Activated gamma-delta T cell treated with Interleukin-2 at 50 U/mL for 16 hours (primary cell): ENCODE data around the gene HOXD11.

Experiments used
- DNase-seq: peaks from one replicate; pipeline ENCODE4 v3.0.0-alpha.2; 2020

HOXD11 gene

GRCh38 chr2:176136374-176137251 lies 29.5 kb downstream of the HOXD11 start:
- DNase-seq = no peak

DNA sequence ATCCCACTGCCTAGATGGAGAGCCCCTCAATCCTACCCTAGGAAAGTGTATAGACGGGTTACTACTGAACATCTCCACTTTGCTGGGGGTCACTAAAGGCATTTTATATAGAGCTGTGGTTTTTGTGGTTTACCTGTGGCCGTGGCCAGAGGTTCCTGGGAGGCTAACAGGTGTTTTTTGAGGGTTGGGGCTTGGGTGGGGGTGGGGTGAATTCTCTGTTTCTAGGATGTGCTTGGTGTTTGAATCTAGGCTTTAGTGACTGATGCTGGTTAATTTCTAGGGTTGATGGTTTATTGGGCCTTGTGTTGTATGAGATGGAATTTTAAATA lies 30.1 kb downstream of the HOXD11 start:
- DNase-seq = no peak

DNA sequence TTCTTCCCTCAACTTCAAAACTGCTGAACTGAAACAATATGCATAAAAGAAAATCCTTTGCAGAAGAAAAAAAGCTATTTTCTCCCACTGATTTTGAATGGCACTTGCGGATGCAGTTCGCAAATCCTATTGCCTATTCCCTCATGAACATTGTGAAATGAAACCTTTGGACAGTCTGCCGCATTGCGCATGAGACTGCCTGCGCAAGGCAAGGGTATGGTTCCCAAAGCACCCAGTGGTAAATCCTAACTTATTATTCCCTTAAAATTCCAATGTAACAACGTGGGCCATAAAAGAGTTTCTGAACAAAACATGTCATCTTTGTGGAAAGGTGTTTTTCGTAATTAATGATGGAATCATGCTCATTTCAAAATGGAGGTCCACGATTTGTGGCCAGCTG lies 30.8 kb downstream of the HOXD11 start:
- no peak for DNase-seq

- no peak for DNase-seq
These were observed 31.4 kb downstream of the HOXD11 start for GRCh38 chr2:176138526-176138922.

GRCh38 chr2:176138923-176139660 lies 32.0 kb downstream of the HOXD11 start:
- no peak for DNase-seq

DNA sequence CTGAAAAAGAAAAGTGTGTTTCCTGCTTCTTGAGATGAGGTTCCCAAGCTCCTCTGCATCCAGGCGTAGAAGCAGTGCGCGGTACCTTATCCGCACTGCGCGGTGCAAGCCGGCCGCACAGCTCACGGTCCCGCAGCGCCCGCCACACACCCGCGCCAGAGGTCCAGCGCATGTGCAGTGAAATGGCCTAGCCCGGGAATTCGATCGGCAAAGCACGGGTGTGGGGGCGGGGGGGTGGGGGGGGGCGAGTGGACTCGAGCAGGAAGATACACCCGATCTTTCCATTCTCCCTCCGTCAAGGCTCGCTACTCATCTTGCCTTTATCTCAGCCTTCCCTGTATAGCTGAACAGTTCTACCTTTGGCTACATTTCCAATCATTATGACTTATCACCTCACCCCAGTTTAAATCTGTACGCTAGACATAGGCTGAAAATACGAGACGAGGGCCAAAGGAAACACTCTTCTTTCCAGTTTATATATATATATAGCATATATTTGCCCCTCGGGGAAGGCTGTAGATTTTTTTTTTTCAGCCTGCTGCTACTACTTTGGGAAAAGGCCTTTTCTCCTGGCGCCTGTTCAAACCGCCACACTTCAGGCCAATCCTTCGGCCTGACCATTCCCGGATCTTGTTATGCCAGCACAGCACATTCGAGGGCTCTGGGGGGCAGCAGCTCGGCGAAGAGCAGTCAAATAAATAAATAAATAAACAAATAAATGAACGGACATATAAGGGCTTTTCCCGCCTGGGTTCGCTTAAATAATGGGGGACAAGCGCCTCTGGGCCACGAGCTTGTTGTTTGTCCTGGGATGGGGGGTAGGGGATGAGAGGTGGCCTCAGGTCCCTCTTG lies 32.8 kb downstream of the HOXD11 start:
- no peak for DNase-seq

GRCh38 chr2:176140513-176141317 lies 33.6 kb downstream of the HOXD11 start:
- DNase-seq = peak; percentile 46

DNA sequence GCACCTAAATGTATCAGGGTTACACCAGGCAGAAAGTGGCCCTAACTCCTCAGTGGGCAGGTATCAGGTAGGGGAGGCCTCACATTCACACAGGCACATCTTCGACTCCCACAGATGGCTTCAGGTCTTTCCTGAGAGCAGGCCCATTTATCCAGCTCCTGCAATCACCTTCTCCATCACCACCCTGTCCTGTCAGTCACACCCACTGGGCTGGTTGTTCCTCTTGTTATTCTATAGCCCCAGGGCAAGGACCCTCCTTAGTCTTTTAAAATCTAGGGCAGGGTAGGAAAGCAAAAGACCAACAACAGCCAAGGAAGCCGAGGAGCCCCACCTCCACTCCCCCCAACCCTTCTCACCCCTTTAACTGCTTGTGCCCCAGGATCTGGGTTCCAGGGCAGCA lies 35.2 kb downstream of the HOXD11 start:
- no peak for DNase-seq

DNA sequence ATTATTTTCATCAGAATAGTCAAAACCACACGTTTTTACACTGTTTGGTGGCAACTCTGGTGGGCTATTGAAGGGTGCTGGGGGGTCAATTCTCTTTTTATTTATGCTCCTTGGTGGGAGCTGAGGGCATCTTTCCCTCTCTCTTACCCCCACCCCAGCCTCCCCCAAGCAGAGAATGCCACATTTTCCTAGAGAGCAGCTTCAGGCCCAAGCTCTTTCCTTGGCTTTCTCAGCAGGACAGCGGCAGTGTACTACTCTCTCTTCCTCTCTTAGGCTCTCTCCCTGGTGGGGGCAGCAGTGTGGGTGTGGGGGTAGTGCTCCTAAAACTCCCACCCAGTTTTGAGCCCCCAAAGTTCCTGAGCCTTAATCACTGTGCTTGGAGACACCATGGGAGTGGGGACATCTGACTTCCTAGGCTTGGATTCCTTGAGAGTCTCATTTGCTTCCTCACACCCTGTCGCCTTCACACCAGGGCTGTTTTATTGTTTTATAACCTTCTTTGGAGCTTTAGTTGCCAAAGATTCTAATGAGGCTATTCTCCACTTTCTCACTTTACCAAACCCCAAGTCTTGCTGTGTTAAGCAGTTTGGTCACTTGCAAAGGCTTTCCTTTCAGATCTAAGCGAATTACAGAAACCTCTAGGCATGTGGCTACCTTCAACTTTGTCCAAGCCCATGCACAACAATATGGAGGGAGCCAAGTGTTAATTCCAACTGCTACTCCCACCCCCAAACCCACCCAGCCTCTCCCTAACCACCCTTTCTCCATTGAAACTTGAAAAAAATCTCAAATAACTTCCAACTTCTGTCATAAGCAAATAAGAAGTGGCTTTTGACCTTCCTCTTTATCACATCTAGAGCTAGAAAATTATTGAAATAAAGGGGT lies 38.2 kb downstream of the HOXD11 start:
- DNase-seq = no peak

- DNase-seq = no peak
These were observed 39.0 kb downstream of the HOXD11 start for GRCh38 chr2:176146101-176146500.

GRCh38 chr2:176146645-176147044 lies 39.6 kb downstream of the HOXD11 start:
- DNase-seq = no peak

- no peak for DNase-seq
These were observed 40.2 kb downstream of the HOXD11 start for GRCh38 chr2:176147210-176147799.

DNA sequence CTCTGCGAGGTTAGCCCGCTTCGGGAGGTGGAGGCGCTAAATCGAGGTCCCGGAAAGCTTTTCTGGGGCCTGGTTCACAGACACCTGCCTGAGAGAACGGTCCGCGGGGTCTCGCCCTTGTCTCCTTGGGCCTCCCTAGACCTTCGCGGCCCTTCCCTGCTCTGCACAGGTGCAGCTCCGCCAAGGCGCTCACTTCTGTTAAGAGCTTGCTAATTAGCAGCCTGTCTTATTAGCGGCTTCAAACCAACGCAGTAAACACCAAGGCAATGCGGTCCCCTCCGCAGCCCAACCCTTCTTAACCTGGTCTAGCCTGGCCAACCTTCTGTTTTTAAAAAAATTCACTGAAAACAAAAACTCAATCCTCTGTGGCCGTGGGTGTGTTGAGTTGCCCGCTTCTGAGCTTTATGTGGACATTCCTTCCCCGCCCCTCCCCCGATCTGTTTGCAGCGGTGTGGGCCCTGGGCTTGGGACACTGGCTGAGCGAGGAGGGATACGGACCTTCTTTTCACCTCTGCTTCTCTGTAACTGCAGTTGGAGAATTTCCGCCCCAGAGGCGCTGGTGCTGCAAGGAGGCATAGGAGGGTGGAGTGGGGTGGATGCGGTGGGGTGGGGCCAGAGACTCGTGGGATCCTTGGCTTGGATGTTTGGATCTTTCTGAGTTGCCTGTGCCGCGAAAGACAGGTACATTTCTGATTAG lies 40.9 kb downstream of the HOXD11 start:
- DNase-seq = no peak

DNA sequence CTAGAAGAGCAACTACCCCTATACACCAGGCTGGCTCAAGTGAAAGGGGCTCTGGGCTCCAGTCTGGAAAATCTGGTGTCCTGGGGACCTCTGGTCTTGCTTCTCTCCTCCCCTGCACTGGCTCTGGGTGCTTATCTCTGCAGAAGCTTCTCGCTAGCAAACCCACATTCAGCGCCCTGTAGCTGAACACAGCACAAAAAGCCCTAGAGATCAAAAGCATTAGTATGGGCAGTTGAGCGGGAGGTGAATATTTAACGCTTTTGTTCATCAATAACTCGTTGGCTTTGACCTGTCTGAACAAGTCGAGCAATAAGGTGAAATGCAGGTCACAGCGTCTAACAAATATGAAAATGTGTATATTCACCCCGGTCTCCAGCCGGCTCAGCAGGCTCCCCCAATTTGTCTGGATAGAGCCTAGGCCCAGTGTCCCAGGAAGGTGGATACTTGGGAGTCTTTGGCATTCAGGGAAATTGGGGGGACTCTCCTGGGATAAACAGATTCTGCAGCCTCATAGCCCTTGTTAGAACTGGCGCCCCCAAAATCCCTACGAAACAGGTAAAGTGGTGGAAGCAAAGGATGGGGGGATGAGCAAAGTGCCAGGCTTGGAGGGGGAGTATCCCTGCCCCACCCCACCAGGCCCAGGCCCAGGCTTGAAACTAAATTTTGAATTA lies 41.8 kb downstream of the HOXD11 start:
- DNase-seq = no peak

DNA sequence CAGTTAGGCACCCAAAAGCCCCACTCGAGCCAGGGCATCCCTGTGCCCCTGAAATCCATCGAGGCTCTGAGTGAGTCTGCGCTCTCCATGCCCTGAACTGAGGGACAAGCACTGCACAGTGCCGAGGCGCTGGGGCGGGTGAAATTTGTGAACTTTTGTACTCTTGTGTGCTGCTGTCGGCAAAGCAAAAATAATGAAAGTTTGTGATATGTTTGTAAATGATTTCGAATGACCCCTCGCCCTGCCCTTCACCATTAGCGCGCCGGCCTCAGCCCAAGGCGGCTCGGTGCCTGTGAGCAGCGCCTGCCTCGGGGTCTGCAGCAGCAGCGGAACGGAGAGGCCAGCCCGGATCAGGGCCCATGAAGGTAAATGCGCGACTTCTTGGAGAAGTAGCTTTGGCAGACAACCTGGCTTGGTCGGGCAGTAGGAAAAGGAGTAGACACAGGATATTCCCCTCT lies 42.4 kb downstream of the HOXD11 start:
- DNase-seq = no peak

GRCh38 chr2:176149939-176150583 lies 43.0 kb downstream of the HOXD11 start:
- DNase-seq = no peak

DNA sequence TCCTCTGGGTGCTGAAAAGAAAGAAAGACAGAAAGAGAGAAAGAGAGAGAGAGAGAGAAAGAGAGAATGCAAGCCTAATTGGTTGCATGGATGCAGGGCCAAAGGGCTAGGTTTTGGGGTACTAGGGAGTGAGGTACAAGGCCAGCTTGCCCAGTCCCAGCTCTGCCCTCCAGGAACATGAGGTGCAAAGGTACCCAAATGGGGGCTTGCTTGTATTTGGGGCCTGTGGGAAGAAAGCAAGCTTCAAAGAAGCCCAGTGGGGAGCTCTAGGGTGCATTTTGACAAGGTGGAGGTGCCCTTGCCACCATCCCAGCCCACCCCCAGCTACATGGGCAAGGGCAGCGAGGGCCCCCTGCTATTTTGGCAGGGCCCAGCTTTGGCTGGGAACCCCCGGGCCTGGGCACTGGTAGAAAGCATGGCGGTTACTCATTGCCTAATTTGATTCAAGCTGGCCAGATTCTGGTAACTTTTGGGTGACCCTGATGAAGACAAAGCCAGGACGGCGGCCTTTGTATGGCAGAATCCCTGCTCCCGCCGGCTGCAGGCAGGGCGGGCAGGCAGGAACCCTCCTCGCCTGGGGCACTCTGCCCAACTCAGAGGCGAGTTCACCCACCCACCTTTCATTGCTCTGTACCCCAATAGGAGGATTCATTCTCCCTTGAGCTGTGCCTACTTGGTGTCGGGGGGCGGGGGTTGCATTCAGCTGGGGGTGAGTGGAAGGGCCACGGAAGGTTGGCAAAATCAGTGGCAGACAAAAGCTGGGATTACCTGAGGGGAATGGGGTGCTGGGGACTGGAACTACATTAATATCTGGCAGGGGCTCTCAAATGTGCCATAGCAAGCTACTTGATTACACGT lies 43.7 kb downstream of the HOXD11 start:
- no peak for DNase-seq
